ENCODE data around the gene WSCD1.

Gene WSCD1

DNA sequence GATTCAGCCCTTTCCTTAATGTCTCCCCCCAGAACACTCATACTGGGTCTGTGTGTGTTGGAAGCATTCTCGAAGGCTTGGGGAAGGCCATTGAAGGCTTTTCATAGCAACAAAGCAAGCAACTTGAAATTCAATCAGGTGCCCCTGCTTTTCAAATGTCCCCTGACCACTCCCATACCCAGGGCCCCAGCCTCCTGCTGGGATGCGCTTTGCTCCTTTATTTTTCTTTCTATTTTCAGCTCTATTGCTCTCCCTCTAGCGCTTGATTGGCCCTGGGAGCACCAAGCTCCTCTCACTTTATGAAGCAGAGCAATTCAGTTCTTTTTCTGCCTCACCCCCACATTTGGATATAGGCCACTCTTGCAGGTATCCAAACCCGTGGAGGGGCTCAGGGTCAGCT, 92.0 kb downstream of the WSCD1 start:
- DNase-seq: no peak

DNA sequence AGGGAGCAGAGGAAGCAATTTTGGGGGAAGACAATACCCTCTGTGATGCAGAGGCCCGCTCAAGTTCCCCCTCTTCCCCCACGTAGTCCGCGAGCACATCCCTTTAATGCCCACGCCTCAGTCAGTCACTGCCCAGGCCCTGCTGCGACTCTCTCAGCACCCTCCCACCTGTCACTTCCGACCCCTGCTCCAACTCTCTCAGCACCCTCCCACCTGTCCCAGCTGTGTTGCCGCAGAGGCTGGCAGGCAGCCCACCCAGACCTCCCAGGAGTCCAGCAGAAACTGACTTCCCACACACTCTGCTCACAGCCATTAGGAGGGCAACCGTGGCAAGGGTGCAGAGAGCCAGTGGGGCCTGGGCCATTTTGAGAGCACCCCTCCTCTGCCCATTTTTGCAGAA, 92.7 kb downstream of the WSCD1 start:
- no peak for DNase-seq

DNA sequence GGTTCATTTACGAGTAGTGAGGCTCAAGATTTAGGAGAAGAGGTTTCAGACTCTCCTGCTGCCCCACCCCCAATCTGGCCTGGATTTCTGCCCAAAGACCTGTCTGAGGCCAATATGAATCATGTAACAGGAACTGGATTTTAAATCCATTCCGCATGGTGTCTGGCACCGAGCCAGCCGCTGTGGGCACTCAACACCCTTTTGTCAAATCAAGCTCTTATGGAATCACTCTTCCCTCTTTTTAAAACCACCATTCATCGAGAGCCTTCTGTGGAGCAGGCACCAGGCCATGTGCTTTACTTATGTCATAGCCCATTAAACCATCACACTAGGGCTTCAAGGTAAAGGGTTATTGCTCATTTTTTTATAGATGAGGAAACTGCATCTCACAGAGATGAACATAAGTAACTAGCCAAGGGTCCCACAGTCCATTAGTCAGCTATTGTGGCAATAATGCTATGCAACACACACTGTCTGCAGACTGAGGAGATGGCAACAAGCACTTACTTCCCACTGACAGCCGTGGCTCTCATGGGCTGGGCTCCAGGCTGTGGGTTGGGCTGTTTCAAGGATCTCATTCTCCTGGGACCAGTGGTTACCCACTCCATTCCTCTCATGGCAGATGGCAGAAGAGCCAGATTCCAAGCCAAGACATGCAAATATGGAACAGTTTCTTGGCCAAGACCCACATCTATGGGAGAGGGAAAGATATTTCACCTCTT, 93.6 kb downstream of the WSCD1 start:
- no peak for DNase-seq

DNA sequence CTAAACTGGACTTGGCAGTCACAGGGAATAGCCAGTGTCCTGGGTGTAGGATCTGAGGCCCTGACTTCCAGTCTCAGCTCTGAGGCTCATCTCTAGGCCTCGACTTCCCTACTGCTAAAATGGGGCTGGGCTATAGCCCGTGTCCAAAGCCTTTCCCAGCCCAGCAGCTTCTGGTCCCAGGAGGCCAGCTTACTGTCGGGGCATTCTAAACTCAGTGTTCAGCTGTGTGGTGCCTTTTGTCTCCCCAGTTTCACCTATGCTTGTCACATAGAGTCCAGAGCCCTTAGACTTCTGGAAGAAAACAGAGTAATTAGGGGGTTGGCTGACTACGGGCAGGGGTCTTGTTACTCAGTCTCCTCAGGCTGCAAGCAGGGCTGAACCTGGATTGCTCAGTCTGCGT, 94.8 kb downstream of the WSCD1 start:
- DNase-seq: no peak

DNA sequence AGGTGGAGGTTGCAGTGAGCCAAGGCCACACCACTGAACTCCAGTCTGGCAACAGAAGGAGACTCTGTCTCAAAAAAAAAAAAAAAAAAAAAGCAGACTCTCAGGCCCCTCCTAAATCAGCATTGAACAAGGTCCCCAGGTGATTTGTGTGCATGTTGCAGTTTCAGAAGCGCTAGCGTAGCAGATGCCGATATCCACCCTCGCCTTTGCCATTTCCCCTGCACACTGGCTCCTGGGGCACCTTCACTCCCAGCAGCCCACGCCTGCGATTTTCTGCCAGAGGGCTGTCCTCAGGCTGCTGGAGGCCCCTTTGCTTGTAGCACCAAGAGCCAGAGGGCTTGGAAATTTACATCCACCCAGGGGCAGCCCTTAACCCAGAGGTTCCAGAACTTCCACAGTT, 95.6 kb downstream of the WSCD1 start:
- DNase-seq: no peak

DNA sequence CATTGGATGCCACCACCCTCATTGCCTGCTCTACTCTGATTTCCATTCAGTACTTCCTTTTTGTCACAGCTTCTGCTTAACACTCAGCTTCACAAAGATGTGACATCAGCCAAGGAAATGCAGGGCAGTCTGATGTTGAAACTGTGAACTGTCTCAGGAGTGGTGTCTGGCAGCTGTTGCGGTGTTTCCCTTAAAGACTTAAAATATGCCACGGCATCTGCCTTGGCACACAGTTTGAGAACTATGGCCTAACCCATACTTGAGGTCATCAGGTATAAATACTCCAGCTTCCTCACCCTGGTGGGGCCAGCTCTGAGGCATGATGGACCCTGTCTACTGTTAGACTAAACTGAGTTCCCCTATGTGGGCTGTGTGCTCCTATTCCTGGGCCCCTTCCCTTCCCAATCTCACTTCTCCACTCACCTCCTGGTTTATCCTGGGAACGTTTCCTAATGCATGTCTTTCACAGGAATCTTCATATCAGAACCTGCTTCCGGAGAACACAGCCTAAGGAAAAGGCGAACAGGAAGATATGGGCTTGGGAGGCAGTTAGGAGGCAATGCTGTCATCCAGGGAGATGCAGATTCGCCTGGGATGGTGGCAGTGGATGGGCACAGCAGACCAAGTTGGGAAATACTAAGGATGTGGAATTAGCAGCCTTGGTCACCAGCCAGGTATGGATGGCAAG, 96.5 kb downstream of the WSCD1 start:
- DNase-seq: no peak

DNA sequence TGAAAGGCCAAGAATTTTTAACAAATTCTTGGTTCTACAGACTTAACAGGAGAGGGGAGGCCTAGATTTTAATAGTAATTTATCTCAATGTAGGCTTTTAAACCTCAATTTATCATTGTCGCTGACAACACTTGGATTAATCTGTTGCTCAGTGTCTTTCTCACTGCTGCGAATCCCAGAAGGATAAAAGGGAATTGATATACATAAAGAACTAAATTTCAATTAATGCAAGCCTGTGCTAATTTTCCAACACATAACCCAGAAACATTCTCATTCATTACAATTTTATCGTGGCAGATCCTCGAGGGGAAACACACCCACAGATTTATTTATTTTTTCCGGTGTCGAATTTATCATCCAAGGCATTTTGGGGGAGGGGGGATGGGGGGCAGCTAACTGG, 98.1 kb downstream of the WSCD1 start:
- DNase-seq: no peak

DNA sequence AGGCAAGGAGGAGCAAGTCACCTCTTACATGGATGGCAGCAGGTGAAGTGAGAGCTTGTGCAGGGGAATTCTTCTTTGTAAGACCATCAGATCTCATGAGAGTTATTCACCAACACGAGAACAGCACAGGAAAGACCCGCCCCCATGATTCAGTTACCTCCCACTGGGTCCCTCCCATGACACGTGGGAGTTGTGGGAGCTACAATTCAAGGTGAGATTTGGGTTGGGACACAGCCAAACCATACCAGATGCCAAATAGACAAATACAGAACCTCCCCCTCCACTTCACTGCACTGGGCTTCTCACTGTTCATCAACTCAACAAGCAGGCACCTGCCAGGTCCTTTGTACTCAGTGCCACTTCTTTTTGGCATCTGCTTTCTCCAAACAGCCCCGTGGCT, 100.2 kb downstream of the WSCD1 start:
- DNase-seq: no peak

DNA sequence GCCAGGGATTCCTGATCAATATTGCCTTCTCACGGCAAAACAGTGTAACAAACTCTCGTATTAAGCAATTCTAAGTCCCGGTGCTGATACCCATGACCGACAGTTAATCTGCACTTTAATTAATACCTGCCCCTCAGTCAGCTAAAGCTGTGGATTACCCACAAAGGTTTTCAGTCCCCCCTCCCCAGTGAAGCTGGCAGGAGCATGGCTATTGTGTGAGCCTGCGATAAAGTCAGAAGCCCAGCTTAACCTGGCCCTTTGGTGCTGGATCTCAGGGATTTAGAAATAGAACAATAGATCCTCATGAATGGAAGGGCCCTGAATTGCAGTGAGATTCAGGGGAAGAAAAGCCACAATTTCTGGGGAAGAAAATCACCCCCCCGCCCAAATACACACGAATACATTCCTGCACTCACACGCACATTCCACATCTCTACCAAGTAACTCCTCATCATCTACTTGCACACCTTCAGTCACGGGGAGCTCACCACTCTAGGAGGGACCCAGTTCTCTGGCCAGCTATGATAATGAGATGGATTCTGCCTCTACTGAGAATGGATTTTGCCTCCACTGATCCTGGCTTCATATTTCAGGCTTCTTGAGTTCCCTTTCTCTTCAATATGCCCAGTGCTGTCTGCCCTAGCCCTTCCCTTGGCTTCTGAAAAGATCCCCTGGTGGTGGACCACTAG, 102.6 kb downstream of the WSCD1 start:
- DNase-seq: no peak

DNA sequence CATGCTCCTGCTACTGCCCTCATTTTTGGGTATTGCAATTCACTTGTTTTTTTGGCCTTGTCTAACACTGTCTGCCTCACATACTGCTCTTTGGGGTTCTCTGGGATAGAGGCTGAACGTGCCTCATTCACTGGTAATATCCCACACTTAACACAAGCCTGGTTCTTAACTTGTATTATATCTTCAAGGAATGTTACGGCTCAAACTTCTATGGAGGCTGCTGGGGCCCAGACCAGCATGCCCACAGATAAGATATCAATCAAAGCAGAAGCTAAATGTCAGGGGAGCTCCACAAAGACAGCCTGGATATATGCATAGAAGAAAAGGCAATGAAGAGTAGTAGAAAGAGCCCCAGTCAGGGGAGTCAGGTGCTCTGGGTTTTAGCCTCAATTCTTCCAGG, 103.5 kb downstream of the WSCD1 start:
- no peak for DNase-seq

Data from amniotic stem cell (primary cell).